GM20000 (cell line): ENCODE results near the gene RXRA.
A peak's percentile ranks its signal among the peaks of the same experiment; 100 is the strongest.

Source experiments
- DNase-seq: peaks from one replicate; pipeline ENCODE4 v3.0.0; 2012; ENCODE audit warnings: low spot score
- CTCF ChIP-seq: IDR thresholded peaks from 2 replicates; pipeline ENCODE4 v1.5.1; 2012; ENCODE audit warnings: mild to moderate bottlenecking, control low read depth; ENCODE audit errors: extremely low read depth, missing control alignments

RXRA gene

GRCh38 chr9:134325813-134326723 lies at the start of gene RXRA:
Gene RXRA (plus strand): TSS chr9:134326455. CDS start chr9:134326632, 177 bp downstream.
- no peak for TF ChIP-seq CTCF
- DNase-seq: peak; percentile 90

GRCh38 chr9:134278286-134278685 lies 48.0 kb upstream of the RXRA start:
- no peak for TF ChIP-seq CTCF
- no peak for DNase-seq

- DNase-seq: no peak
- TF ChIP-seq CTCF: no peak
Measured at GRCh38 chr9:134278974-134279640, 47.1 kb upstream of the RXRA start.

- TF ChIP-seq CTCF: no peak
- no peak for DNase-seq
Measured at GRCh38 chr9:134282138-134282650, 44.1 kb upstream of the RXRA start.

GRCh38 chr9:134283111-134283515 lies 43.1 kb upstream of the RXRA start:
- no peak for TF ChIP-seq CTCF
- DNase-seq: no peak

- no peak for TF ChIP-seq CTCF
- DNase-seq: no peak
Measured at GRCh38 chr9:134283692-134284265, 42.5 kb upstream of the RXRA start.

- no peak for TF ChIP-seq CTCF
- DNase-seq: no peak
Measured at GRCh38 chr9:134284273-134284672, 42.0 kb upstream of the RXRA start.
